ENCODE data around the gene RAB10.
"Not testable (repeated sequence)": the region's sequence is repeated elsewhere in the genome, so short reads cannot be mapped to it uniquely, and the experiment has no call there.

GRCh38 chr2:26028083-26028482 lies 5.8 kb upstream of the RAB10 start:
- not testable (repeated sequence) for TF ChIP-seq POLR2A (IDR thresholded peaks at IDR 0.05; ENCODE audit: low read depth, low read length); TAF1 (IDR thresholded peaks at IDR 0.05; ENCODE audit: low read depth, low read length); POLR2AphosphoS5 (IDR thresholded peaks at IDR 0.05; ENCODE audit: low read depth, low read length); SPI1 (IDR thresholded peaks at IDR 0.05; ENCODE audit: low read depth, low read length); POU2F2 (IDR thresholded peaks at IDR 0.05; ENCODE audit: low read depth, low read length); PAX5 (IDR thresholded peaks at IDR 0.05; ENCODE audit: insufficient read depth, low read length, severe bottlenecking)

All from GM12891 (cell line).